HCT116 (cell line): ENCODE results near the gene LATS1. TPM values are rescaled to one million over a fixed set of nuclear protein-coding genes. Genes with fewer than 3 reads are reported as not detected.

Source experiments
- ATAC-seq: fragments of 200-7000 bp; cut with Tn5 transposase; 2 replicates; pipeline ENCODE4 v1.9.1; 2020; ENCODE audit warnings: mild to moderate bottlenecking, moderate library complexity
- BruUV-seq: library from RNA; stranded (reverse); fragments of 400-500 nt; replicated peaks from 2 replicates; lab custom pipeline; 2021; lab: Mats Ljungman, UMichigan
- CTCF ChIA-PET: fragments of 300-600 bp; sonication (Branson Sonifier 250); formaldehyde crosslinking; loops from one replicate; lab custom pipeline; 2021; ENCODE audit warnings: antibody characterized with exemption; lab: Charles Lee
- POLR2A ChIA-PET: fragments of 300-600, 350-600 bp; sonication (Branson Sonifier 250); formaldehyde crosslinking; loops from one replicate; lab custom pipeline; 2021; ENCODE audit warnings: antibody characterized with exemption; lab: Charles Lee
- RAD21 ChIA-PET, 2 experiments: fragments of 300-600 bp; sonication (Branson Sonifier 250); formaldehyde crosslinking; loops; one replicate each; lab custom pipeline; 2023; ENCODE audit warnings: low total read pairs in 2 of 2; ENCODE audit not compliant: uncharacterized antibody in 2 of 2, unreplicated experiment in 2 of 2, low non-redundant PET in 1 of 2; lab: Charles Lee
- DNase-seq: peaks from one replicate; pipeline ENCODE4 v3.0.0-alpha.2; 2010; ENCODE audit warnings: low read depth, low spot score
- H2AFZ ChIP-seq: fragments of 200-600 bp; shearing (Covaris generic), sonication (generic); 2 replicates; pipeline ENCODE4 v1.6.1; 2017; ENCODE audit warnings: low read depth, mixed run types, mixed read lengths, antibody characterized with exemption, low read length; ENCODE audit not compliant: poor library complexity, severe bottlenecking
- H3K27ac ChIP-seq: 2 replicates; pipeline ENCODE4 v1.5.1; 2012; ENCODE audit warnings: low read depth, low read length
- H3K27me3 ChIP-seq: fragments of 200-600 bp; sonication (generic); 2 replicates; pipeline ENCODE4 v1.6.1; 2016; ENCODE audit warnings: mixed run types, low read length, mixed read lengths; ENCODE audit not compliant: insufficient read depth
- H3K36me3 ChIP-seq, 2 experiments: fragments of 200-500 bp in 1 of 2; fragments of 200-600 bp in 1 of 2; sonication (Bioruptor generic) in 1 of 2; sonication (generic) in 1 of 2; 2 replicates each; pipeline versions ENCODE4 v1.5.1 to v1.6.1; 2014 to 2016; ENCODE audit warnings: low read length in 2 of 2, inconsistent platforms in 1 of 2, mixed read lengths in 1 of 2, mixed run types in 1 of 2; ENCODE audit not compliant: insufficient read depth in 2 of 2, control insufficient read depth in 1 of 2
- H3K4me1 ChIP-seq, 2 experiments: fragments of 200-600 bp in 1 of 2; sonication (generic) in 1 of 2; 2 replicates each; pipeline versions ENCODE4 v1.5.1 to v1.6.1; 2012 to 2017; ENCODE audit warnings: low read length in 2 of 2, inconsistent platforms in 1 of 2, mild to moderate bottlenecking in 1 of 2, mixed read lengths in 1 of 2, mixed run types in 1 of 2, moderate library complexity in 1 of 2; ENCODE audit not compliant: insufficient read depth in 2 of 2, control insufficient read depth in 1 of 2
- H3K4me2 ChIP-seq: fragments of 200-600 bp; sonication (generic); 2 replicates; pipeline ENCODE4 v1.6.1; 2017; ENCODE audit warnings: mixed run types, low read length, mixed read lengths
- H3K4me3 ChIP-seq, 2 experiments: fragments of 200-600 bp in 1 of 2; sonication (generic) in 1 of 2; replicated peaks in 1 of 2; 2 replicates each; pipeline ENCODE4 v1.5.1; 2011 to 2016; ENCODE audit warnings: low read length in 2 of 2, control low read depth in 1 of 2, low read depth in 1 of 2, mild to moderate bottlenecking in 1 of 2, mixed read lengths in 1 of 2, mixed run types in 1 of 2
- H3K79me2 ChIP-seq: fragments of 200-600 bp; sonication (generic); 2 replicates; pipeline ENCODE4 v1.6.1; 2017; ENCODE audit warnings: mild to moderate bottlenecking, mixed run types, low read length, moderate library complexity, mixed read lengths; ENCODE audit not compliant: insufficient read depth
- H3K9ac ChIP-seq: fragments of 200-600 bp; sonication (generic); 2 replicates; pipeline ENCODE4 v1.6.1; 2016; ENCODE audit warnings: low read length, mixed read lengths
- H3K9me2 ChIP-seq: fragments of 200-600 bp; sonication (generic), shearing (Covaris generic); 2 replicates; pipeline ENCODE4 v1.6.1; 2017; ENCODE audit warnings: mixed run types, mild to moderate bottlenecking, moderate library complexity; ENCODE audit not compliant: insufficient read depth
- H3K9me3 ChIP-seq, 2 experiments: fragments of 200-500 bp in 1 of 2; fragments of 200-600 bp in 1 of 2; sonication (Bioruptor generic) in 1 of 2; sonication (generic) in 1 of 2; 2 replicates each; pipeline ENCODE4 v1.6.1; 2014 to 2017; ENCODE audit warnings: low read length in 2 of 2, mixed read lengths in 2 of 2, inconsistent platforms in 1 of 2, low read depth in 1 of 2, mild to moderate bottlenecking in 1 of 2, mixed run types in 1 of 2, moderate library complexity in 1 of 2; ENCODE audit not compliant: control insufficient read depth in 1 of 2, insufficient read depth in 1 of 2
- H4K20me1 ChIP-seq: fragments of 200-600 bp; sonication (generic), shearing (Covaris generic); 2 replicates; pipeline ENCODE4 v1.6.1; 2017; ENCODE audit warnings: mixed run types, mild to moderate bottlenecking, moderate library complexity; ENCODE audit not compliant: insufficient read depth
- ATF3 ChIP-seq: IDR thresholded peaks from 2 replicates; pipeline ENCODE4 v1.6.1; 2012
- CBX3 ChIP-seq: IDR thresholded peaks from 2 replicates; pipeline ENCODE4 v1.6.1; 2012; ENCODE audit warnings: low read depth
- CEBPB ChIP-seq: IDR thresholded peaks from 2 replicates; pipeline ENCODE4 v1.6.1; 2012; ENCODE audit warnings: low read depth
- EGR1 ChIP-seq: IDR thresholded peaks from 2 replicates; pipeline ENCODE4 v1.6.1; 2012; ENCODE audit warnings: low read depth
- ELF1 ChIP-seq: IDR thresholded peaks from 2 replicates; pipeline ENCODE4 v1.6.1; 2012; ENCODE audit warnings: low read depth, borderline replicate concordance
- EZH2phosphoT487 ChIP-seq: fragments of 200-600 bp; IDR thresholded peaks from 2 replicates; pipeline ENCODE4 v1.6.1; 2018; ENCODE audit warnings: antibody characterized with exemption, borderline replicate concordance
- FOSL1 ChIP-seq: IDR thresholded peaks from 2 replicates; pipeline ENCODE4 v1.6.1; 2012; ENCODE audit warnings: low read depth
- MAX ChIP-seq: IDR thresholded peaks from 2 replicates; pipeline ENCODE4 v1.6.1; 2012
- POLR2A ChIP-seq: IDR thresholded peaks from 2 replicates; pipeline ENCODE4 v1.7.0; 2011; ENCODE audit warnings: borderline replicate concordance; ENCODE audit not compliant: insufficient read depth, insufficient read length; ENCODE audit errors: extremely low read depth
- POLR2AphosphoS5 ChIP-seq: IDR thresholded peaks from 2 replicates; pipeline ENCODE4 v1.6.1; 2011; ENCODE audit warnings: mild to moderate bottlenecking, low read depth, low read length, moderate library complexity
- RAD21 ChIP-seq: IDR thresholded peaks from 2 replicates; pipeline ENCODE4 v1.6.1; 2012; ENCODE audit warnings: low read depth, mild to moderate bottlenecking
- REST ChIP-seq: IDR thresholded peaks from 2 replicates; pipeline ENCODE4 v1.6.1; 2012; ENCODE audit warnings: low read depth
- SIN3A ChIP-seq: IDR thresholded peaks from 2 replicates; pipeline ENCODE4 v1.6.1; 2012; ENCODE audit warnings: low read depth
- SP1 ChIP-seq: IDR thresholded peaks from 2 replicates; pipeline ENCODE4 v1.6.1; 2012; ENCODE audit warnings: low read depth
- TCF7L2 ChIP-seq: IDR thresholded peaks from 2 replicates; pipeline ENCODE4 v1.7.0; 2011; ENCODE audit warnings: borderline replicate concordance, inconsistent platforms; ENCODE audit not compliant: insufficient read depth, insufficient read length; ENCODE audit errors: extremely low read depth
- YY1 ChIP-seq: IDR thresholded peaks from 2 replicates; pipeline ENCODE4 v1.6.1; 2011; ENCODE audit warnings: low read length, low read depth, moderate library complexity, mild to moderate bottlenecking; ENCODE audit not compliant: insufficient replicate concordance; ENCODE audit errors: extremely low read depth
- ZBTB33 ChIP-seq: IDR thresholded peaks from 2 replicates; pipeline ENCODE4 v1.6.1; 2011; ENCODE audit warnings: mild to moderate bottlenecking, low read length, moderate library complexity; ENCODE audit not compliant: insufficient replicate concordance; ENCODE audit errors: extremely low read depth
- ZFX ChIP-seq: fragments of 450-650 bp; IDR thresholded peaks from 2 replicates; pipeline ENCODE4 v1.6.1; 2017
- ZNF274 ChIP-seq: fragments of 200-500 bp; sonication (Bioruptor generic); IDR thresholded peaks from 2 replicates; pipeline ENCODE4 v1.6.1; 2014; ENCODE audit warnings: mild to moderate bottlenecking, low read depth, low read length, inconsistent platforms
- intact Hi-C: fragments of 100-400 bp; cut with micrococcal nuclease; formaldehyde crosslinking; loops from 2 replicates; pipeline ENCODE4 v1.10.0; 2022
- total RNA-seq: library from RNA; stranded (reverse); gene quantifications from one replicate; pipeline ENCODE4 v1.2.1, GENCODE V29; 2021; ENCODE audit not compliant: unreplicated experiment

LATS1 gene
- total RNA-seq, 1 experiment from 2014 or later: 21.6 TPM

- Histone ChIP-seq H3K27me3 (no peaks in the 10 kb centered on the region), H3K4me2 (no peak overlapping the region), H3K79me2 (peaks cover 38% of the 10 kb centered on the region), H3K27ac (no peak overlapping the region), H3K9me2 (no peaks in the 10 kb centered on the region), H4K20me1 (peaks cover 5% of the 10 kb centered on the region; the same call in 1 of the 2 replicates), H3K36me3 (0 out of 4 replicates have a peak, but pooled peaks cover 0 to 7% of the 10 kb centered on the region in 2 experiments), H3K9ac (no peak overlapping the region), H3K4me1 (peaks cover 4 to 19% of the 10 kb centered on the region in 2 experiments; a peak in 3 of 4 replicates), H3K9me3 (no peaks in the 10 kb centered on the region), H2AFZ (no peak overlapping the region), H3K4me3 (no peak overlapping the region)
- CTCF ChIA-PET: no interaction called here
- ATAC-seq: no peak
- RAD21 ChIA-PET: no interaction called here
- POLR2A ChIA-PET: no interaction called here
- no TSS peak for BruUV-seq
- no peak for TF ChIP-seq ZFX
- TF ChIP-seq TCF7L2: no peak
- no peak for TF ChIP-seq SP1
- no peak for TF ChIP-seq FOSL1
- no peak for TF ChIP-seq ATF3
- TF ChIP-seq YY1: no peak
- no peak for TF ChIP-seq REST
- no peak for TF ChIP-seq POLR2AphosphoS5
- no peak for TF ChIP-seq ELF1
- no peak for TF ChIP-seq MAX
- no peak for TF ChIP-seq SIN3A
- TF ChIP-seq EGR1: no peak
- TF ChIP-seq CBX3: no peak
- no peak for TF ChIP-seq RAD21
- TF ChIP-seq ZBTB33: no peak
- no peak for TF ChIP-seq EZH2phosphoT487
- no peak for TF ChIP-seq POLR2A
- no peak for TF ChIP-seq CEBPB
- no peak for TF ChIP-seq ZNF274
- intact Hi-C loops: loop anchor here (5.0 kb wide), 1 partner anchor 152 kb away; the partner anchor contains the start of gene GINM1
- no peak for DNase-seq
These were observed 1.6 kb upstream of the LATS1 start for GRCh38 chr6:149719531-149719930.
